Head of caudate nucleus (tissue), 42 donors: ENCODE data around the gene PAQR7.
"Not testable (repeated sequence)": the region's sequence is repeated elsewhere in the genome, so short reads cannot be mapped to it uniquely, and the experiment has no call there.

ENCODE experiments used
- DNase-seq, 42 donors: peaks; one replicate each; pipeline versions ENCODE4 v3.0.0 to v3.0.0-alpha.2; 2020 to 2021; ENCODE audit warnings: mixed read lengths in 7 of 42
- intact Hi-C: fragments of 100-400 bp; cut with DNase I; formaldehyde crosslinking; loops from one replicate; pipeline ENCODE4 v1.15.0; 2022

PAQR7 gene

DNA sequence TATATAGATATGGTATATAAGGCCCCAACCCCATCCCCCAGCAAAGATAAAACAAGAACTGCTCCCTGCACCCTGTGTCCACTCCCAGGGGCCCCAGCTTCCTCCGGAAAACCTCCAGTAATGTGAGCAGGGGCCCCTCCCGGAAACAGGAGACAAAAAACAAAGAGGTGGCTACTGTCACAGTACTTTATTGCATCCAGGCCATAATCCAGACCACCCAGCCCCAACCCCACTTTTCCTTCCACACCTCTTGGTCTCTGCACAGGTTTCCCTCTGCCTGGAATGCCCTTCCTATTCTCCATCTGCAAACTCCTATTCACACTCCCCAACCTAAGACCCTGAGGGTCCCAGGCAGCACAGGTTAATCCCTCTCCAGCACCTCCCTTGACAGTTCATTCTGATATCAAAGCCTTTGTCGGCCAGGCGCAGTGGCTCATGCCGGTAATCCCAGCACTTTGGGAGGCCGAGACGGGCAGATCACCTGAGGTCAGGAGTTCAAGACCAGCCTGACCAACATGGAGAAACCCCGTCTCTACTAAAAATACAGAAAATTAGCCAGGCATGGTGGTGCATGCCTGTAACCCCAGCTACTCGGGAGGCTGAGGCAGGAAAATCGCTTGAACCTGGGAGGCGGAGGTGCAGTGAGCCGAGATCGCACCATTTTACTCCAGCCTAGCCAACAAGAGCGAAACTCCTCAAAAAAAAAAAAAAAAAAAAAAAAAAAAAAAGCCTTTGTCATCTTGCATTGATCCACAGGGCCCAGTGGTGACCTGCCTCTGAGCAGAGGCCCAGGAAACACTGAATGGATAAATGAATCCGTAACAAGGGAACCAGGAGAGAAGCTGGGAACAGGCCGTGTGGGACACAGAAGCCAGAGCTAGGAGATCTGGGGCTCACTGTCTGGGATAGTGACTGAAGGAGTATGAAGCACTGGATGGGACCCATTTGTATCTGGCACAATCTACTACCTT is 13.9 kb downstream of the PAQR7 start:
- intact Hi-C loops = no loop called here
- DNase-seq = peak in 6 of 42 donors; percentile 13 to 54 (median 33)

DNA sequence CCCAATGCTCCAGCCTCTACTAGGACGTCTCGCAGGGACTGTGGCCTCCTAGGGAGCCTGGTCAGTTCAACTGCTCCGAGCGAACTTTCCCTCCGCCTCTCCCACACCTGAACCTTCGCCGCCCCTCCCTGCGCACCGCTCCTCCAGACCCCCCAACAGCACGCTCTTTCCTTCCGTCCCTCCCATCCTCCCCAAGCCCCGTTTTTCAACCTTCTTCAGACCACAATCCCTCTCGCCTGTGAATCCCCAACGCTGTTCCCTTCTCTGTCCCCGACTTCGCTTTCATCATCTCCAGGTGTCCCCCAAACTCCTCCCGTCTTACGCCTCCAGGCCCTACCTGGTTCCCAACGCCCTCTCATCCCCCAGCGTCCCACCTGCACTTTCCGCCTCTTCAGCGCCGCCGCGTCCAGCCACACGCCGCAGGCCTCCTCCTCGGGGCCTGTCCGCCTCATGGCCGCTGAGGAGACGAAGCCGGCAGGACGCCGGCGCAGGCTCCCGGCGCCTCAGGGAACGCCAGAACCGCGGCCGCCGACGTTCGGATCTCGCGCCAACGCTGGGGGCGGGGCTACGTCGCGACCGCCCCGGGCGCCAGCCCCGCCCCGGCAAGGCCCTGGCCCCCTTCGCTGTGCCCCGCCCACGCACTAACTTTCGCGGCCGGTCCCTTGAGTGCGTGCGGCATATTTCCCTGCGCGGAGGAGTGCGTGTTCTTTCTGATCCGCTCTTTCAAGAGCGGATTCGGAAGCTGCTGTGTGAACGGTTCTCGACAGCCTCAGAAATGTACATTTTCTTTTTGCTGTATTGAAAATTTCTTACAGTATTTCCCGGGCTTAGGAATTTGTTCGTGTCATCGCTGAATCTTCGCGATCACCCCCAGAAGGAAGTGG is 16.4 kb downstream of the PAQR7 start, which contains the start of gene AUNIP:
Gene AUNIP, minus strand, starts transcription at position 552 of the 884 bp plus-strand sequence. Its CDS starts 100 bp downstream, at position 452.
- DNase-seq = peak; percentile 44 to 92 (median 83)
- intact Hi-C loops = no loop called here

DNA sequence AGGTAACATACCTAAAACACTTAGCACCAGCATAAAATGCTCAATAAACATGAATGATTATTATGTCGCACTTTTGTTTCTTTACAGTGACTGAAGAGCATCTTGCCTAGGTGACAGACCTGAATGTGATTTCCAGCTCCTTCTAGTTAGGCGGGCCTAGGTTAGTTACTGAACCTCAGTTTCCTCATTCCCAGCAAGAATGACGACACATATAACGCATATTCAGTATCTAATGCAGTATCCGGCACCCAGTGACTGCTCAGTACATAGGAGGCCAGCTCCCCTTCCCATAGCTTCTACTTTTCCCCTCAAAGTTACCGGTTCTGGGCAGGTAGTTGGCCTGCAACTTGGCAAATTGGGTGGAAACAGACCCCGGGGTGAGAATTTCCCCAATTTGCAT is 17.0 kb downstream of the PAQR7 start:
- no peak for DNase-seq
- intact Hi-C loops = no loop called here

DNA sequence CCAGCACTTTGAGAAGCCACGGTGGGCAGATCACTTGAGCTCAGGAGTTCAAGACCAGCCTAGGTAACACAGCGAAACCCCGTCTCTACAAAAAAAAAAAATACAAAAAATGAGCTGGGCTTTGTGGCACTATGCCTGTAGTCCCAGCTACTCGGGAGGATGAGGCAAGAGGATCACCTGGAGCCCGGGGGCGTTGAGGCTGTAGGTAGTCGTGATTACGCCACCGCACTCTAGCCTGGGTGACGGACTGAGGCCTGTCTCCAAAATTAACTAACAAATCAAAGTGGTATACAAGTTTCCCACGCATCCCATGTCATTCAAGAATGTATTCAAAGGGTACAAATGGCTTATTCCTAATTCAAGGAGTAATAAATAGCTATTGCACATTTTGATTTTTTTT is 18.7 kb downstream of the PAQR7 start:
- intact Hi-C loops = no loop called here
- no peak for DNase-seq

DNA sequence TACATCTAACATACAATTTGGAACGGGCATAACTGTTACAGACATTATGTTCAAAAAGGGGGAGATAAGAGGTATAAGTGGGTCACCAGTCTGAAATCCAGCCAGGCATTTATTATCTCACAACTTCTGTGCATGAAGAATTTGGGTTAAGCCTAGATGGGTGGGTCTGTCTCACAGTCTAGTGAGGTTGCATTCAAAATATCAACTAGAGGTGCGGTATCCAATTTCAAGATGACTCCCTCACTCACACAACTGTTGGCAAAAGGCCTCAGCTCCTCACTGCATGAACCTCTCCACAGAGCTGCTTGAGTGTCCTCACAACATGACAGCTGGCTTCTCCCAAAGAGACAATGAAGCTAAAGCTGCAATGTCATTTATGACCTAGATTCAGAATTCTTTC is 21.0 kb downstream of the PAQR7 start:
- intact Hi-C loops = no loop called here
- no peak for DNase-seq

DNA sequence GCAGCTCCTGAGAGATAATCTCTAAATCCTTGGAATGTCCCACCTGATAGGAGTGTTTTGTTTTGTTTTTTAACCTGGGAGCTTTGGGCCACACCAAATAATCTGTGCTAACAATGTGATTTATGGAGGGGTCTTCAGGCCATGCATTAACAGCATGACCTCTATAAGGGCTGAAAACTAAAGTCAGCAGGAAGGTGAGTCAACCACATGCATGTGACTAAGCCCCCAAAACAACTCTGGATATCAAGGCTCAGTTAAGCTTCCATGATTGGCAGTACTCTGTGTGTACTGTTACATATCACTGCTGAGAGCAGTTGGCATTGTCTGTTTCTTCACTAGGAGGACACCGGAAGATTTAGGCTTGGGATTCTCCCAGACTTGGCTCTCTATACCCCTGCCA is 27.0 kb downstream of the PAQR7 start:
- DNase-seq = no peak
- intact Hi-C loops = no loop called here

DNA sequence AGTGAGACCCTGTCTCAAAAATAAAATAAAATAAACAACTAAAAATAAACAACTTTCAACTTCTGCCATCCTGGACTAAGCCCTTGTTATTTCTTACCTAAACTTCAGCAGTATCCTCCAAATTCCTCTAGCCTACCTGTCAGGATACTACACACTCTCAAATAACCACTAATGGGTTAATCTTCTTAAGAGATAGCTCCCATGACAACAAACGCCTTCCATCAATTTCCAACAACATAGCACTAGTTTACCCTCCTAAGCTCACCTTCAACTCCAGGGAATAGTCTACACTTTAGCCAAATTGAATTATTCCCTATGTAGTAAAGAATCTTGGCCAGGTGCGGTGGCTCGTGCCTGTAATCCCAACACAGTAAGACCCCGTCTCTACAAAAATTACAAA is 27.6 kb downstream of the PAQR7 start:
- DNase-seq = no peak
- intact Hi-C loops = no loop called here

DNA sequence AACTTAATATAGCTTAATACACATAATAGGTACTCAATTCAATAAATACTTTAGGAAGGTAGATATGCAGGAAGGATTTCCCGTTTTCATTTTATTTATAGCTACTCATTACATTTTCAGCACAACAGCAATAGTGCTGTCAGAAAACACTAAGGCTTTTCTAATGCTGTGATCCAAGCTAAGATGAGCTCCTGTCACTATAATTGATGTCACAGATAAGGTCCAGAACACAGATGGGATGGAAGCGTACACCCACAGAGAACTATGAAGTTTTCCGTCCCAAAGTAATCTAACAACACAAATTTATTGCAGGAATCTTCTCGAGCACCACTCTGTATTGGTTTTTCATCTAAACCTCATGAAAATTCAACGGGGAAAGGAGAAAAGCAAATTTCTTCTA is 29.8 kb downstream of the PAQR7 start:
- DNase-seq = no peak
- intact Hi-C loops = no loop called here

DNA sequence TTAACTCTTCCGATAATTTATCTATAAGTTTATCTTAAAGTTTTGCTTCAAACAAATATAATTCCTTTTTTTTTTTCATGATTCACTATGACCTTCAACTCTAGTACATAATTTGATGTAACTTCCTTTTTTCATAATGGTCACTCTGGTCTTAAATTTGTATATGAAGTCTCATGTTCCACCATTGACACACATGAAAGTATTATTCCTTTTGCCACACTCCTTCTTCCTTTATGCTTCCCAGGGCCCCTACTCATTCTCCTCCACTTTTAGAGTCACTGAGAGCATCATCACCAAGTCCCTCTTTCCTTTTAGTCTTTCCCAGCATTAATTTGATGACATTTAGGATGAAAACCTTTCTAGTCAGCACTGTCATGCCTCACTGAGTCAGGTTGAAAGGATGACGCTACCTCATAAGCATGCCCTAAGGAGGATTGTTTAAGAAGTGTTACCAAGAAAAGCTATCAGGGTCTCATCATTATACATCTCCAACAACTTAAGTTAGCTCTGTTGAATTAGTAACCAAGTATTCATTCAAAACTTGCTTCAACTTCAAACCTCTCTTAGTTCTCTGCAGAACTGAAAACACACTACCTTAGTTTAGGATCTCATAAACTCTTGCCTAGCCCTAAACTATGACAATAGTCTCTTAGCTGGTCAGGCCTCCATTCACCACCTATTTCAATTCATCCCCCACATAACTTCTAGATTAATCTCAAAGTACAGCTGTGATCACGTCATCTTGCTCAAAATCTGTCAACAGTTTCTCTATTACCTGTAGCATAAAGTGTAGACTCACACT is 30.8 kb downstream of the PAQR7 start:
- no peak for DNase-seq
- intact Hi-C loops = no loop called here

DNA sequence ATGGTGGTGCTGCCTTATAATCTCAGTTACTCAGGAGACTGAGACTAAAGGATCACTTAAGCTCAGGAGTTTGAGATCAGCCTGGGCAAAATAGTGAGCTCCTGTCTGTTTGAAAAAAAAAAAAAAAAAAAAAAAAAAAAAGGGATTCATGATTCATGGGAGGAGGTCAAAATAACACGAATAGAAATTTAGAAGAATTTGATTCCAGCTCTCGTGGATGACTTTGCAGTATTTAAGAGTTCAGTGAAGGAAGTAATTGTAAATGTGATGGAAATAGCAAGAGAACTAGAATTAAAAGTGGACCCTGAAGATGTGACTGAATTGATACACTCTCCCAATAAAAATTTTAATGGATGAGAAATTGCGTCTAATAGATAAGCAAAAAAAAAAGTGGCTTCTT is 32.0 kb downstream of the PAQR7 start:
- intact Hi-C loops = no loop called here
- no peak for DNase-seq

DNA sequence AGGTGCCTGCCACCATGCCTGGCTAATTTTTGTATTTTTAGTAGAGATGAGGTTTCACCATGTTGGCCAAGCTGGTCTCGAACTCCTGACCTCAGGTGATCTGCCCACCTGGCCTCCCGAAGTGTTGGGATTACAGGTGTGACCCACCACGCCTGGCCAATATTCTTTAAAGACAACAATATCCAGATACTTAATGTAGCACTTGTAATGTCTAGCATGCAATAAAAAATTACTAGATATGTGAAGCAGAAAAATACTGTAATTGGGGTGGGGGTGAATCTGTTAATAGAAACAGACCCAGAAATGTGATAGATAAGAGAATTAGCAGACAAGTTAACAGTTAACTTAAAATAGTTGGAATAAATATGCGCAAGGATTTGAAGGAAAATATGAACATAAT is 35.7 kb downstream of the PAQR7 start:
- intact Hi-C loops, DNase-seq: not testable (repeated sequence)

DNA sequence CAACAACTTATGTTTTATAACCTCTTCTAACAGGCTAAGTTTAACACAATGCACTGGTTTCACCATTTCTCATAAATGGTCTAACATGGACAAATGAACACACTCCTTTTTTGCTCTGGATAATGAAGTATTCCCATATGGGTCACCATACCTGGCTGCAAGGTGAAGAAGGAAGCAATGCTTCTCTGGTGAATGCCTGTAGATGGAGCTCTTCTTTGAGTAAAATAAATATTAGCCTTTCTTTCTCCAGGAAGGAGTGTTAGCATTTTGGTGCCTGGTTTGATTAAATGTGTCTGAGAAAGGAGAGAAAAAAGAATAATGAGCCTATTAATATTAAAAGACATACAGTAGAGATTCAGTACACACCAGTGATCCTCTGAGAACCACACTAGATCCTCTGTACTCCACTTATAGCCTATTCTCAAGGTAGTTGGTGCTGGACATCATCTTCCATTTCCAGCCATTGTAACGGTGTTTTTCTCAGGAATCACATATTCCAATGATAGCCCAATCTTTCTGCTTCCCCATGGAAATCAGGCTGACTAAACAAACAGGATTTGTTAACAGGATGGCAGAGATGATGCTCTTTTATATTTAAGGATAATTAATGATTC is 38.1 kb downstream of the PAQR7 start:
- intact Hi-C loops = no loop called here
- DNase-seq = no peak

DNA sequence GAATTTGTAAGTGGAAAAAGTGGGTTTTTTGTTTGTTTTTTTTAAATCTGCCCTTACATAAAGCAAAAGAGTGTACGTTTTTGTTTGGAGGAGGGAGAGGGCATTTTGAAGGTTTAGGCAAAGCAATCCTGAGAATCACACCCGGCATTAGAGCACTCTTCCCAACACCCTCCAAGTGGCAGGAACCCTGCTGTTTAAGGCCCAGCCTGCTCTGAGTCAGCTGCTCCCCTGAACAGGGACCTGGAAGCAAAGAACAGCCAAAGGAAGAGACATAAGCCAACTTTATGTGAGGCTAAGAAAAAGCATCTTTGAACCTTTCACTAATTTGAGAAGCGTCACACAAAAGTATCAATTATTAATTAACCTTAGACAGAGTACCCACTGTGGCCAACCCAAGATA is 38.8 kb downstream of the PAQR7 start:
- intact Hi-C loops = no loop called here

DNA sequence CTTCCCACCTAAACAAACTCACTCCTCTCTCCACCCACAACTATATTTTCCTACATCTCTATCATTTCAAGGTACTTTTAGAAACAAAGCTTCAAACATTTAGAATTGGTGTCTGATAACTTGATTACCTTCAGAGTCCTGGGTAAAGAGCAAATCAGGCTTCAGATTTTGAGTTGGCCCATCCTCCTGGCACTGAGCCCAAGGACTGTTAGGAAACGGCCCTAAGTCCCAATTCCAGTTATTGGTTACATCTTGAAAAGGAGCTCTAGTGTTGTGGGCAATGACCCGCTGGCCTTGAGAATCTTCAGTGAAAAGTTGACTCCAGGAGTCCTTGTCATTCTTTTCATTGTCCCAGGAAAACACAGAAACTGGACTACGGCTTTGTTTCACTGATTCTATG is 40.6 kb downstream of the PAQR7 start:
- no peak for DNase-seq
- intact Hi-C loops = no loop called here

More for the DNA sequence above, 38.8 kb downstream of the PAQR7 start:
- no peak for DNase-seq

DNA sequence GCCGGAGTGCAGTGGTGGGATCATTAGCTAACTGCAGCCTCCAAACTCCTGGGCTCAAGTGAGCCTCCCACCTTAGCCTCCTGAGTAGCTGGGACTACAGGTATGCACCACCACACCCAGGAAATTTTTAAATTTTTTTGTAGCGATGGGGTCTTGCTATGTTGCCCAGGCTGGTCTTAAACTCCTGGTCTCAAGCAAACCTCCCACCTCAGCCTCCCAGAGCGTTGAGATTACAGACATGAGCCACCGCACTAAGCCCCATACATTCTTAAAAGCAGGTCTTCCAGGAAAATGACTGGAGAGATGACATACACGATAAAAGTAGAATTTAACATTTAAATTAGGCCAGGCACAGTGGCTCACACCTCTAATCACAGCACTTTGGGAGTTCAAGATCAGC is 42.4 kb downstream of the PAQR7 start:
- intact Hi-C loops = no loop called here
- no peak for DNase-seq

DNA sequence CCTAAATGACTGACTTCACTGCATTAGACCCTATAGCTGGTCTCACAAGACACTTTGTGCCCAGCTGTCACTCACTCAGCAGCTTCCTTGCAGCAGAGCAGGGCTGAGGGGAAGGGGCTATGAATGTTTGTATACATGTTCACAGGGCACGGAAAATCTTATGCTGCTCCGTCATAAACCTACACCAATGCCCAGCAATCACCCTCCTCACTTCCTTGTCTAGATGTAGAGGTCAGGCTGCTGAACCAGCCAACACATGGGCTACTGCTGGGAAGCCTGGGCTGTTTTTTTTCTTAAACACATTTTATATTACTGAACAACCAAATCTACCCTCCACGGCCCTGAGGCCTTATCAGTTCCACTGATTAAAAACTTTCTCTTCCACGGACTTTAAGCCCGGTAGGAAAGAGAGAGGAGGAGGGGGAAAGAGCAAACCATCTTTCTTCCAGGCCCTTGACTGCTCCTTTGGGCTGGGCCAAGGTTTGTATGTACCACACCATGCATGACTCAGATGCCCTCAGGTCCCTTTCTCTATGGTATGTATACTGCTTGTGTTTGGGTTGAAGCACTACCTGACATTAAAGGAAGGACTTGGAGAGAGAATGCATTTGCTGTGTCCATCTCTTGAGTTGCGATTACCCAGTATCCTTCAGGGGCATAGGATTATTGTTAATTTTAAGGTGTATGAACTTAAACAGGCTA is 43.0 kb downstream of the PAQR7 start:
- no peak for DNase-seq
- intact Hi-C loops = no loop called here

DNA sequence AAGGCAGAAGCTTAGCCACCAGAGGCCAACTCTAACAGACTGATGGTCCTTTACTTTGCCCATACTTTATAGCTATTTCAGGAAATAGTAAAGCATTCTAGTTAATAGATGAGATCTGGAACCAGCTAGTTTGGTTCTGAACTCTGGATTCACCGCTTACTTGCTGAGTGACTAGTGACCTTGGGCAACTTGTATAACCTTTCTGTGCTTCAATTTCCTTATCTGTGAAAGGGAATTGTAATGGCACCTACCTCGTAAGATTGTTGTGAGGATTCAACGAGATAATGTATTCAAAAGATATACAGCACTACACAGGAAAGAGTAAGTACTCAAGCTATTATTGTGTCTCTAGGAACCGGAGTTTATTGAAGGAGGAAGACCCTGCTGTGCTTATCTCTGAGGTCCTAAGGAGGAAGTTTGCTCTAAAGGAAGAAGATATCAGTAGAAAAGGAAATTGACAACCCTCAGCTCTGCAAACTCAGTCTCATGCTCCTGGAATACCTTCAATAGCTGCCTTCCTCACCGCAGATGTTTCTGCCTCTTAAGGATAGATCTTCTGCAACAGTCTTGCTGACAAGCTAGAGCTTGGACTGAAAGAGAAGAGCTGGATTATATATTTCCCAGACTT is 43.8 kb downstream of the PAQR7 start:
- intact Hi-C loops = no loop called here
- peak in 1 of 42 donors; percentile 3 for DNase-seq

DNA sequence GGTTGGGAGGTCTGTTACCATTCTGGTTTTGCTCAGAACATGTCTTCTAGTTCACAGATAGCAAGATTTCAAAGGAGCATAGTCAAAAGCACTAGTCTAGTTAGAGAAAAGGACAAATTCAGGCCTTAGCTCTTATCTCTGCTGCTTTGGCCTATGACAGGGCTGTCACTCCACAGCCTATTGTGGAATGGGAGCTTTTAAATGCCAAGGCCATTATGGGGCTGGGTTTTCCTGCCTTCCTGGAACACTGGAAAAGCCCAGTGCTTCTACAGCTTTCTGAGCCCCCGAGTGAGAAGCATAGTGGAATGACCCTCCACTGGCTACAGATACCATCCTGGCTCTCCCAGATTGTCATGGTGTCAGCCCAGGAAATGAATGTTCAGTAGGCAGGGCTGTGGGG is 46.5 kb downstream of the PAQR7 start:
- intact Hi-C loops = no loop called here
- DNase-seq = no peak
